Pulmonary artery endothelial cell (primary cell): Measurements from ENCODE around the gene MCM10. TPM values are rescaled to one million over a fixed set of nuclear protein-coding genes. Genes with fewer than 3 reads are reported as not detected.

ENCODE experiments used
- total RNA-seq: library from RNA; depleted of rRNA; stranded (reverse); fragments of >200 nt; gene quantifications from 2 replicates; pipeline ENCODE4 v1.2.3, GENCODE V29; 2014

MCM10 gene
- total RNA-seq, 1 donor from 2014 or later = 11.5 TPM

Other genes with a start within 250 kb of the MCM10 start
- 0.18 and 0.66 TPM in 2 replicates for gene CCDC3, start 159.8 kb upstream of the MCM10 start, total RNA-seq
- gene OPTN, start 61.4 kb upstream of the MCM10 start, total RNA-seq = 59.9 and 83.0 TPM in 2 replicates
- not detected in 2 replicates for gene UCMA, start 72.8 kb downstream of the MCM10 start, total RNA-seq
- gene PHYH, start 138.5 kb downstream of the MCM10 start, total RNA-seq = 7.8 and 8.6 TPM in 2 replicates
- 46.5 and 55.7 TPM in 2 replicates for gene SEPHS1, start 186.7 kb downstream of the MCM10 start, total RNA-seq